Karpas-422 (cell line): ENCODE data around the gene GRM6. TPM values are rescaled to one million over a fixed set of nuclear protein-coding genes. Genes with fewer than 3 reads are reported as not detected.

Experiments used
- DNase-seq: peaks from one replicate; pipeline ENCODE4 v3.0.0-alpha.2; 2015
- H2AFZ ChIP-seq: fragments of 200-600 bp; sonication (generic); 2 replicates; pipeline ENCODE4 v1.6.1; 2014; ENCODE audit warnings: antibody characterized with exemption, low read length, mixed read lengths
- H3K27ac ChIP-seq: fragments of 200-600 bp; sonication (generic); 2 replicates; pipeline ENCODE4 v1.5.1; 2014; ENCODE audit warnings: mild to moderate bottlenecking, low read length, moderate library complexity
- H3K27me3 ChIP-seq: fragments of 200-600 bp; sonication (generic); 2 replicates; pipeline ENCODE4 v1.6.1; 2014; ENCODE audit warnings: low read length, mixed read lengths
- H3K36me3 ChIP-seq: fragments of 200-600 bp; sonication (generic); 2 replicates; pipeline ENCODE4 v1.6.1; 2014; ENCODE audit warnings: low read length, mixed read lengths; ENCODE audit not compliant: insufficient read depth
- H3K4me1 ChIP-seq: fragments of 200-600 bp; sonication (generic); 2 replicates; pipeline ENCODE4 v1.6.1; 2014; ENCODE audit warnings: mild to moderate bottlenecking, low read length, mixed read lengths
- H3K4me2 ChIP-seq: fragments of 200-600 bp; sonication (generic); 2 replicates; pipeline ENCODE4 v1.6.1; 2014; ENCODE audit warnings: low read length, low read depth, mild to moderate bottlenecking; ENCODE audit not compliant: poor library complexity, severe bottlenecking
- H3K4me3 ChIP-seq: fragments of 200-600 bp; sonication (generic); 2 replicates; pipeline ENCODE4 v1.5.1; 2014; ENCODE audit warnings: mild to moderate bottlenecking, antibody characterized with exemption, low read length, mixed read lengths
- H3K79me2 ChIP-seq: fragments of 200-600 bp; sonication (generic); 2 replicates; pipeline ENCODE4 v1.6.1; 2014; ENCODE audit warnings: mild to moderate bottlenecking, low read length, mixed read lengths
- H3K9ac ChIP-seq: fragments of 200-600 bp; sonication (generic); 2 replicates; pipeline ENCODE4 v1.6.0; 2014; ENCODE audit warnings: low read length
- H3K9me2 ChIP-seq: fragments of 200-600 bp; sonication (generic), shearing (Covaris generic); replicated peaks from 2 replicates; pipeline ENCODE4 v1.6.0; 2014; ENCODE audit warnings: mild to moderate bottlenecking, low read length, moderate library complexity; ENCODE audit not compliant: insufficient read depth
- H3K9me3 ChIP-seq: fragments of 300-700, 200-600 bp; sonication (generic); 2 replicates; pipeline ENCODE4 v1.6.1; 2014; ENCODE audit warnings: low read length, mixed read lengths
- H4K20me1 ChIP-seq: fragments of 200-600 bp; sonication (generic); 2 replicates; pipeline ENCODE4 v1.6.1; 2014; ENCODE audit warnings: mild to moderate bottlenecking, antibody characterized with exemption, low read length, low read depth; ENCODE audit not compliant: insufficient read depth
- total RNA-seq: library from RNA; depleted of rRNA; stranded (reverse); fragments of >200 nt; shearing (Covaris generic); gene quantifications from 2 replicates; pipeline ENCODE4 v1.2.3, GENCODE V29; 2014; ENCODE audit warnings: low replicate concordance; rRNA removed

Gene GRM6
- total RNA-seq, 1 experiment from 2014 or later = not detected

DNA sequence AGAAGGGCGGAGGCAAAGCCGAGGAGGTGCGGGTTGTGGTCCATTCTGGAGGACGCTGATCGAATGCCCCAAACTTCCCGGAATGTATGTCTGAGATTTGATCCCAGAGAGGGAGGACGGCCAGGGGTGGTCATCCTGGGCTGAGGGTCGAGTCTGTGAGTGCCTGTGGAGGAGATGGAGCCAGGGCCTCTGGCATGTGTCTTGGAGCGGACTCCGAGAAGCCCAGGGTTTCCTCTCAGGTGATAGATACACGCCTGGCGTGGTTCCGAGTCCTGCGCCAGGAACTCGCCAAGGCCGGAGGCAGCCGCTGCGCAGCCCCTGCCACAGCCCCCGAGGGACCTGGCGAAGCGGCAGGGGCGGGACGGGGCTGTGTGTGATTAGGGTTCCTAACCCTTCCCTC, 53.8 kb downstream of the GRM6 start:
- Histone ChIP-seq H3K9me3 (peaks cover 21% of the 10 kb centered on the region), H3K4me3 (no peak overlapping the region), H3K9ac (no peak overlapping the region)

DNA sequence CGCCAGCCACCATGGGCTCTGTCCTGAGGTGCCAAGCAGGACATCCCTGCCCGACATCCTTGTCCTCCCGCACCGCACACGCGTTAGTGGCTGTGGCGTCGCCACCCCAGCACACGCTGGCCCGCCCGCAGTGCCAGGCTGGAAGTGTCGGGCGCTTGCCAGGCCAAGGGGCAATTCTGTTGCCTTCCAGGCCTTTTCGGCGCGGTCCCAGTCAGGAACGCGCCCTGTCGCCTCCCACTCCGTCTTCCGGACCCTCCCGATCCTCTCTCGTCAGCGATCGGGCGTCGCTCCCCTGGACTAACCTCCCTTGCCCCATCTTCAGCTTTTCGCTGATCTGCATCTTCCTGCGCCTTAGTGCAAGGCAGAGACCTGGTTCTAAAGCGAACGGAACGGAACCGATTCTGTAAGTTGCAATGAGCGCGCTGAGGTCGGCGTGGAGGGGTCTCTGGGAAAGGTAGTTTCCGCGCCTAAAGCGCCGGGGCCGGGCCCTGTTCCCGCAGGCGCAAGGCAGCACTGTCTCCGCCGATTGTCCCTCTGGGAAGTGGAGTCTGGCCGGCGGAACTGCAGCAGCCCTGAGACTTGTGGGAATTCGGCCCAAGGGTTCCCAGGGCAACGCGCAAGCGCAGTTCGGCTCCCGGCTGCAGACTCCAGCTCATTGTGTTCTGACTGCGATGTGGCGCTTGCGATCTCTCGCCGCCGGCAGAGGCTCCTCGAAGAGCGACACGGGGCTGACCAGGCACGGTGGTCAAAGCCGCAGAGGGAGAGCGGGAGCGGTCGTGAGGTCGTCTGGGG, 54.4 kb downstream of the GRM6 start, which contains the start of gene ZNF454:
Gene ZNF454, plus strand, starts transcription at position 630 of the 792 bp plus-strand sequence. CDS start 1,594 bp downstream, outside the sequence.
- H3K4me1 ChIP-seq = no peaks in the 10 kb centered on the region
- no peaks in the 10 kb centered on the region for H3K36me3 ChIP-seq
- H2AFZ ChIP-seq = no peak within 1 kb of the TSS
- H3K79me2 ChIP-seq = no peaks in the 10 kb centered on the region
- H4K20me1 ChIP-seq = no peaks in the 10 kb centered on the region
- H3K4me2 ChIP-seq = no peak within 1 kb of the TSS
- peaks cover 21% of the 10 kb centered on the region for H3K9me3 ChIP-seq
- H3K27ac ChIP-seq = no peak within 1 kb of the TSS
- DNase-seq = no peak
- no peaks in the 10 kb centered on the region for H3K27me3 ChIP-seq
- no peak within 1 kb of the TSS for H3K4me3 ChIP-seq
- no peaks in the 10 kb centered on the region for H3K9me2 ChIP-seq
- H3K9ac ChIP-seq = no peak within 1 kb of the TSS

More for the DNA sequence above, 53.8 kb downstream of the GRM6 start:
- DNase-seq = no peak
- Histone ChIP-seq H4K20me1 (no peaks in the 10 kb centered on the region), H3K27me3 (no peaks in the 10 kb centered on the region), H3K79me2 (no peaks in the 10 kb centered on the region), H3K36me3 (no peaks in the 10 kb centered on the region), H2AFZ (no peak overlapping the region), H3K9me2 (no peaks in the 10 kb centered on the region), H3K27ac (no peak overlapping the region), H3K4me2 (no peak overlapping the region), H3K4me1 (no peaks in the 10 kb centered on the region)

DNA sequence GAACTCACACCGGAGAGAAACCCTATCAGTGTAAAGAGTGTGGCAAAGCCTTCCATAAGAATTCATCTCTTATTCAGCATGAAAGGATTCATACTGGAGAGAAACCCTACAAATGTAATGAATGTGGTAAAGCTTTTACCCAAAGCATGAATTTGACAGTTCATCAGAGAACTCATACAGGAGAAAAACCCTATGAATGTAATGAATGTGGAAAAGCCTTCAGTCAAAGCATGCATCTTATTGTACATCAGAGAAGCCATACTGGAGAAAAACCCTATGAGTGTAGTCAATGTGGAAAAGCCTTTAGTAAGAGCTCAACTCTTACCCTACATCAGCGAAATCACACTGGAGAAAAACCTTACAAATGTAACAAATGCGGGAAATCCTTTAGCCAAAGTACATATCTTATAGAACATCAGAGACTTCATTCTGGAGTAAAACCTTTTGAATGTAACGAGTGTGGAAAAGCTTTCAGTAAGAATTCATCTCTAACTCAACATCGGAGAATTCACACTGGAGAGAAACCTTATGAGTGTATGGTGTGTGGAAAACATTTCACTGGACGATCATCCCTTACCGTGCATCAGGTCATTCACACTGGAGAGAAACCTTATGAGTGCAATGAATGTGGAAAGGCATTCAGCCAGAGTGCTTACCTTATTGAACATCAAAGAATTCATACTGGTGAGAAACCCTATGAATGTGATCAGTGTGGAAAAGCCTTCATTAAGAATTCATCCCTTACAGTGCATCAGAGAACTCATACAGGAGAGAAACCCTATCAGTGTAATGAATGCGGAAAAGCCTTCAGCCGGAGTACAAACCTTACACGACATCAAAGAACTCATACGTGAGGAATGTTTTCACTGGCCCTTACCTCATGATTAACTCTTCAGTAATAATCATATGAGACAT, 63.0 kb downstream of the GRM6 start:
- no peaks in the 10 kb centered on the region for H4K20me1 ChIP-seq
- H3K9me2 ChIP-seq = no peaks in the 10 kb centered on the region
- H3K9me3 ChIP-seq = peaks cover 51% of the 10 kb centered on the region
- DNase-seq = no peak
- no peaks in the 10 kb centered on the region for H3K36me3 ChIP-seq
- H3K27me3 ChIP-seq = no peaks in the 10 kb centered on the region
- H3K27ac ChIP-seq = no peak overlapping the region
- H3K4me1 ChIP-seq = no peaks in the 10 kb centered on the region
- H2AFZ ChIP-seq = no peak overlapping the region
- no peak overlapping the region for H3K9ac ChIP-seq
- no peak overlapping the region for H3K4me3 ChIP-seq
- no peak overlapping the region for H3K4me2 ChIP-seq
- no peaks in the 10 kb centered on the region for H3K79me2 ChIP-seq

Other genes with a start within 250 kb of the GRM6 start
- gene ZNF354B, start 135.4 kb downstream of the GRM6 start, total RNA-seq = 2.2 and 3.4 TPM in 2 replicates
- 0.43 TPM in 1 of 2 replicates, not detected in the other for gene ZFP2, start 99.4 kb downstream of the GRM6 start, total RNA-seq
- gene ZNF454, start 54.1 kb downstream of the GRM6 start, total RNA-seq = not detected in 2 replicates
- gene ZNF879, start 28.5 kb upstream of the GRM6 start, total RNA-seq = not detected in 2 replicates
- not detected in 2 replicates for gene ZNF354C, start 65.1 kb upstream of the GRM6 start, total RNA-seq